ENCODE results near the gene LRCH3. TPM values are rescaled to one million over a fixed set of nuclear protein-coding genes. Genes with fewer than 3 reads are reported as not detected.
A peak's percentile ranks its signal among the peaks of the same experiment; 100 is the strongest.

LRCH3 gene
- polyA plus RNA-seq, 3 donors, result 4.1 to 19.4 (median 7.4) TPM

GRCh38 chr3:197791892-197792647 is 1.0 kb downstream of the LRCH3 start:
- peak overlapping the region; percentile 78 for H3K4me2 ChIP-seq (replicated peaks; ENCODE audit: extremely low read depth, low read length, poor library complexity, severe bottlenecking)
- H3K4me1 ChIP-seq (ENCODE audit: control insufficient read depth in 1 of 2, insufficient read depth in 2 of 2, low read length in 2 of 2), result peaks cover 8 to 25% of the 10 kb centered on the region in 2 donors
- peaks cover 21% of the 10 kb centered on the region for H4K20me1 ChIP-seq (ENCODE audit: insufficient read depth, low read length)
- Mint-ChIP-seq H3K27ac (peak overlapping the region; percentile 86 to 97 (median 94)), H3K27me3 (ENCODE audit: low read depth in 3 of 3) (no peaks in the 10 kb centered on the region), H3K4me1 (peaks cover 36% of the 10 kb centered on the region), H3K9me3 (no peaks in the 10 kb centered on the region), H3K4me3 (peak overlapping the region; percentile 87 to 97), H3K36me3 (no peaks in the 10 kb centered on the region)
- H3K36me3 ChIP-seq (replicated peaks in 1 of 2; ENCODE audit: control insufficient read depth in 1 of 2, insufficient read depth in 2 of 2, low read length in 2 of 2), result peaks cover 0 to 5% of the 10 kb centered on the region in 2 donors
- intact Hi-C loops (cut with micrococcal nuclease), result no loop called here
- H3K4me3 ChIP-seq (replicated peaks in 1 of 3; ENCODE audit: low read depth in 2 of 3, low read length in 3 of 3), result peak overlapping the region; percentile 79 to 96 (median 85)
- peak overlapping the region; percentile 86 to 98 for H3K27ac ChIP-seq (ENCODE audit: low read depth in 1 of 2, low read length in 2 of 2)
- H3K9me3 ChIP-seq (replicated peaks in 1 of 2; ENCODE audit: control insufficient read depth in 1 of 2, insufficient read depth in 1 of 2, low read length in 2 of 2), result no peaks in the 10 kb centered on the region
- H3K27me3 ChIP-seq (ENCODE audit: control insufficient read depth in 2 of 2, insufficient read depth in 2 of 2, low read length in 2 of 2), result no peaks in the 10 kb centered on the region
- peak in 2 of 3 donors; percentile 14 to 23 for DNase-seq
- peak overlapping the region; percentile 98 for H3K9ac ChIP-seq (ENCODE audit: insufficient read depth, low read length, poor library complexity, severe bottlenecking)
- H3K79me2 ChIP-seq (ENCODE audit: insufficient read depth, low read length), result peaks cover 57% of the 10 kb centered on the region
- H2AFZ ChIP-seq (ENCODE audit: insufficient read depth, low read depth, low read length, poor library complexity, severe bottlenecking), result peak overlapping the region; percentile 97
- WGBS (ENCODE audit: insufficient coverage), result 0% methylated on average over 10 of the region's 25 CpGs
- TF ChIP-seq, protein P1, sequence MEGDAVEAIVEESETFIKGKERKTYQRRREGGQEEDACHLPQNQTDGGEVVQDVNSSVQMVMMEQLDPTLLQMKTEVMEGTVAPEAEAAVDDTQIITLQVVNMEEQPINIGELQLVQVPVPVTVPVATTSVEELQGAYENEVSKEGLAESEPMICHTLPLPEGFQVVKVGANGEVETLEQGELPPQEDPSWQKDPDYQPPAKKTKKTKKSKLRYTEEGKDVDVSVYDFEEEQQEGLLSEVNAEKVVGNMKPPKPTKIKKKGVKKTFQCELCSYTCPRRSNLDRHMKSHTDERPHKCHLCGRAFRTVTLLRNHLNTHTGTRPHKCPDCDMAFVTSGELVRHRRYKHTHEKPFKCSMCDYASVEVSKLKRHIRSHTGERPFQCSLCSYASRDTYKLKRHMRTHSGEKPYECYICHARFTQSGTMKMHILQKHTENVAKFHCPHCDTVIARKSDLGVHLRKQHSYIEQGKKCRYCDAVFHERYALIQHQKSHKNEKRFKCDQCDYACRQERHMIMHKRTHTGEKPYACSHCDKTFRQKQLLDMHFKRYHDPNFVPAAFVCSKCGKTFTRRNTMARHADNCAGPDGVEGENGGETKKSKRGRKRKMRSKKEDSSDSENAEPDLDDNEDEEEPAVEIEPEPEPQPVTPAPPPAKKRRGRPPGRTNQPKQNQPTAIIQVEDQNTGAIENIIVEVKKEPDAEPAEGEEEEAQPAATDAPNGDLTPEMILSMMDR (IDR thresholded peaks at IDR 0.05), result no peak

DNA sequence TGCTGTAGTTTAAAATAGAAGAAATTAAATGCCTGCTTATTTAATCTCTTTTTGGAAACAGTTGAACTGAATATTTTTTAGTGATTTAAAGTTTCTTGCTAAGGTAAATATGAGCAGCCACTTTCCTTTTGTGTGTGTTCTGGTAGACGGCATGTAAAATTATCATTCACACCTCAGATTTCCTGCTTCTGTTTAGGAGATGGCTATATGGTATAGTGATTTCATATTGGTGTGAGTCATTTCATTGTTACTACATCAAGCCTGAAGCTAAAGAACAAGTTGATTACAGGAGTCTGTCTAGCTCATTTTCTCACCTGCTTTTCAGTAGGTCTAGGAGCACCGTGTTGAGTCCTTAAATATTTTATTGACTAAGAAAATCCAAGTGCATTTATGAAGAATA is 2.2 kb downstream of the LRCH3 start:
- Histone ChIP-seq H3K27me3 (ENCODE audit: control insufficient read depth in 2 of 2, insufficient read depth in 2 of 2, low read length in 2 of 2) (no peaks in the 10 kb centered on the region), H3K9ac (ENCODE audit: insufficient read depth, low read length, poor library complexity, severe bottlenecking) (no peak overlapping the region), H3K4me3 (replicated peaks in 1 of 3; ENCODE audit: low read depth in 2 of 3, low read length in 3 of 3) (no peak overlapping the region), H3K4me1 (ENCODE audit: control insufficient read depth in 1 of 2, insufficient read depth in 2 of 2, low read length in 2 of 2) (peaks cover 8 to 25% of the 10 kb centered on the region in 2 donors), H4K20me1 (ENCODE audit: insufficient read depth, low read length) (peaks cover 32% of the 10 kb centered on the region), H3K4me2 (replicated peaks; ENCODE audit: extremely low read depth, low read length, poor library complexity, severe bottlenecking) (no peak overlapping the region), H2AFZ (ENCODE audit: insufficient read depth, low read depth, low read length, poor library complexity, severe bottlenecking) (no peak overlapping the region), H3K79me2 (ENCODE audit: insufficient read depth, low read length) (peaks cover 69% of the 10 kb centered on the region), H3K27ac (ENCODE audit: low read depth in 1 of 2, low read length in 2 of 2) (no peak overlapping the region), H3K36me3 (replicated peaks in 1 of 2; ENCODE audit: control insufficient read depth in 1 of 2, insufficient read depth in 2 of 2, low read length in 2 of 2) (no peaks in the 10 kb centered on the region), H3K9me3 (replicated peaks in 1 of 2; ENCODE audit: control insufficient read depth in 1 of 2, insufficient read depth in 1 of 2, low read length in 2 of 2) (no peaks in the 10 kb centered on the region)
- peaks cover 39% of the 10 kb centered on the region for H3K4me1 Mint-ChIP-seq
- H3K4me3 Mint-ChIP-seq, result no peak overlapping the region
- H3K36me3 Mint-ChIP-seq, result no peaks in the 10 kb centered on the region
- intact Hi-C loops (cut with micrococcal nuclease), result no loop called here
- H3K27me3 Mint-ChIP-seq (ENCODE audit: low read depth in 3 of 3), result no peaks in the 10 kb centered on the region
- WGBS (ENCODE audit: insufficient coverage), result no CpG with 5 or more reads among the region's 2 CpGs
- peak overlapping the region in 1 of 7 donors; percentile 15 for H3K27ac Mint-ChIP-seq
- TF ChIP-seq, protein P1 (IDR thresholded peaks at IDR 0.05), result no peak
- peak; percentile 11 to 54 (median 40) for DNase-seq
- H3K9me3 Mint-ChIP-seq, result no peaks in the 10 kb centered on the region
